H9 (cell line): ENCODE measurements around the gene BRINP2. TPM values are rescaled to one million over a fixed set of nuclear protein-coding genes. Genes with fewer than 3 reads are reported as not detected.

ENCODE experiments used
- DNase-seq: peaks from one replicate; pipeline ENCODE4 v3.0.0-alpha.2; 2017
- H2AFZ ChIP-seq: one replicate; pipeline ENCODE4 v1.6.1; 2013; ENCODE audit warnings: mild to moderate bottlenecking, low read length, control low read depth, moderate library complexity
- H2AK5ac ChIP-seq: 2 replicates; pipeline ENCODE4 v1.6.1; 2013; ENCODE audit warnings: low read length, control low read depth, mixed read lengths; ENCODE audit not compliant: insufficient read length
- H2BK120ac ChIP-seq: one replicate; pipeline ENCODE4 v1.6.1; 2013; ENCODE audit warnings: low read depth, mild to moderate bottlenecking, low read length, control low read depth, inconsistent platforms; ENCODE audit not compliant: poor library complexity, severe bottlenecking
- H2BK12ac ChIP-seq: 2 replicates; pipeline ENCODE4 v1.6.1; 2013; ENCODE audit warnings: low read length, control low read depth, mixed read lengths, low read depth; ENCODE audit not compliant: insufficient read length
- H2BK15ac ChIP-seq: 2 replicates; pipeline ENCODE4 v1.6.1; 2013; ENCODE audit warnings: low read depth, low read length, control low read depth
- H2BK20ac ChIP-seq: one replicate; pipeline ENCODE4 v1.6.1; 2013; ENCODE audit warnings: low read depth, mild to moderate bottlenecking, low read length, control low read depth, inconsistent platforms; ENCODE audit not compliant: poor library complexity, severe bottlenecking
- H2BK5ac ChIP-seq: 2 replicates; pipeline ENCODE4 v1.6.1; 2013; ENCODE audit warnings: low read length, control low read depth, mixed read lengths; ENCODE audit not compliant: insufficient read length
- H3K14ac ChIP-seq: 2 replicates; pipeline ENCODE4 v1.6.1; 2013; ENCODE audit warnings: low read length, control low read depth; ENCODE audit not compliant: insufficient read depth
- H3K18ac ChIP-seq: 2 replicates; pipeline ENCODE4 v1.6.1; 2013; ENCODE audit warnings: low read depth, mild to moderate bottlenecking, mixed read lengths, low read length, control low read depth; ENCODE audit not compliant: insufficient read length
- H3K23ac ChIP-seq: 2 replicates; pipeline ENCODE4 v1.6.1; 2013; ENCODE audit warnings: low read length, control low read depth, mixed read lengths, low read depth; ENCODE audit not compliant: insufficient read length
- H3K23me2 ChIP-seq: 2 replicates; pipeline ENCODE4 v1.6.1; 2013; ENCODE audit warnings: low read depth, mild to moderate bottlenecking, mixed read lengths, low read length, control low read depth; ENCODE audit not compliant: insufficient read length, poor library complexity, severe bottlenecking
- H3K27ac ChIP-seq: 2 replicates; pipeline ENCODE4 v1.5.1; 2013; ENCODE audit warnings: low read length, control low read depth, mixed read lengths, low read depth; ENCODE audit not compliant: insufficient read length
- H3K27me3 ChIP-seq: 2 replicates; pipeline ENCODE4 v1.6.1; 2013; ENCODE audit warnings: low read length, control low read depth, inconsistent platforms; ENCODE audit not compliant: insufficient read depth
- H3K4ac ChIP-seq: 2 replicates; pipeline ENCODE4 v1.6.1; 2013; ENCODE audit warnings: low read depth, mild to moderate bottlenecking, control low read depth, inconsistent platforms, low read length, moderate library complexity
- H3K4me1 ChIP-seq: 2 replicates; pipeline ENCODE4 v1.6.1; 2013; ENCODE audit warnings: low read length, control low read depth, inconsistent platforms; ENCODE audit not compliant: insufficient read depth
- H3K4me2 ChIP-seq: 2 replicates; pipeline ENCODE4 v1.6.1; 2013; ENCODE audit warnings: low read length, control low read depth, mixed read lengths; ENCODE audit not compliant: insufficient read length, insufficient read depth
- H3K56ac ChIP-seq: 2 replicates; pipeline ENCODE4 v1.6.1; 2013; ENCODE audit warnings: low read depth, mild to moderate bottlenecking, mixed read lengths, low read length, control low read depth; ENCODE audit not compliant: insufficient read length
- H3K79me1 ChIP-seq: 2 replicates; pipeline ENCODE4 v1.6.1; 2013; ENCODE audit warnings: low read depth, mild to moderate bottlenecking, moderate library complexity, low read length, control low read depth, inconsistent platforms; ENCODE audit not compliant: insufficient read depth, poor library complexity, severe bottlenecking
- H3K79me2 ChIP-seq: 2 replicates; pipeline ENCODE4 v1.6.1; 2013; ENCODE audit warnings: low read length, control low read depth, inconsistent platforms; ENCODE audit not compliant: insufficient read depth
- H3K9ac ChIP-seq: 2 replicates; pipeline ENCODE4 v1.6.1; 2013; ENCODE audit warnings: low read length, control low read depth, mixed read lengths; ENCODE audit not compliant: insufficient read length; ENCODE audit errors: extremely low read depth
- H3K9me3 ChIP-seq: one replicate; pipeline ENCODE4 v1.6.1; 2013; ENCODE audit warnings: low read depth, low read length, inconsistent platforms; ENCODE audit not compliant: control insufficient read depth
- H3T11ph ChIP-seq: one replicate; pipeline ENCODE4 v1.6.1; 2013; ENCODE audit warnings: mild to moderate bottlenecking, low read length, control low read depth, inconsistent platforms
- H4K20me1 ChIP-seq: one replicate; pipeline ENCODE4 v1.6.1; 2013; ENCODE audit not compliant: control insufficient read depth, insufficient read length, insufficient read depth
- H4K5ac ChIP-seq: 2 replicates; pipeline ENCODE4 v1.6.1; 2013; ENCODE audit warnings: low read depth, mild to moderate bottlenecking, mixed read lengths, low read length, control low read depth; ENCODE audit not compliant: insufficient read length
- H4K8ac ChIP-seq: replicated peaks from 2 replicates; pipeline ENCODE4 v1.6.1; 2013; ENCODE audit warnings: low read length, control low read depth, mixed read lengths, low read depth; ENCODE audit not compliant: insufficient read length
- H4K91ac ChIP-seq: 2 replicates; pipeline ENCODE4 v1.6.1; 2013; ENCODE audit warnings: low read depth, mild to moderate bottlenecking, moderate library complexity, mixed read lengths, low read length, control low read depth; ENCODE audit not compliant: insufficient read length
- H3K27ac Mint-ChIP-seq, 3 experiments: 2 replicates in 2 of 3; 3 replicates in 1 of 3; pipeline ENCODE4 v1.8.0; 2020 to 2021; ENCODE audit warnings: mixed read lengths in 3 of 3, mild to moderate bottlenecking in 1 of 3, moderate library complexity in 1 of 3
- H3K27me3 Mint-ChIP-seq: 2 replicates; pipeline ENCODE4 v1.8.0; 2021; ENCODE audit warnings: low read depth, mild to moderate bottlenecking, moderate library complexity, mixed read lengths
- H3K36me3 Mint-ChIP-seq, 3 experiments: 2 replicates in 2 of 3; 3 replicates in 1 of 3; pipeline ENCODE4 v1.8.0; 2020 to 2021; ENCODE audit warnings: low read depth in 3 of 3, mixed read lengths in 3 of 3; ENCODE audit not compliant: insufficient read depth in 1 of 3
- H3K4me1 Mint-ChIP-seq, 2 experiments: 2 replicates each; pipeline ENCODE4 v1.8.0; 2020; ENCODE audit warnings: mixed read lengths in 2 of 2
- H3K4me3 Mint-ChIP-seq, 2 experiments: 2 replicates in 1 of 2; 3 replicates in 1 of 2; pipeline ENCODE4 v1.8.0; 2020 to 2021; ENCODE audit warnings: mild to moderate bottlenecking in 2 of 2, mixed read lengths in 2 of 2, moderate library complexity in 1 of 2
- H3K9me3 Mint-ChIP-seq, 2 experiments: 2 replicates in 1 of 2; 3 replicates in 1 of 2; pipeline ENCODE4 v1.8.0; 2020; ENCODE audit warnings: mild to moderate bottlenecking in 2 of 2, mixed read lengths in 2 of 2, moderate library complexity in 1 of 2
- CTCF ChIP-seq: fragments of 200-600 bp; sonication (generic); conservative IDR thresholded peaks from 3 replicates; pipeline ENCODE4 v1.8.0; 2021; ENCODE audit warnings: antibody characterized with exemption, mild to moderate bottlenecking
- WGBS: extraction: QIAGEN DNeasy Blood & Tissue Kit; methylation state at CpG from one replicate; pipeline ENCODE4 v1.1.7; 2013; ENCODE audit warnings: missing lambda C conversion rate, low lambda C conversion rate, mixed read lengths; ENCODE audit not compliant: insufficient read length; ENCODE audit errors: extremely low coverage; 5-methylcytosine and 5-hydroxymethylcytosine counted together
- total RNA-seq: library from RNA; stranded (reverse); gene quantifications from 2 replicates; pipeline ENCODE4 v1.2.1, GENCODE V29; 2021

The BRINP2 gene
- total RNA-seq, 1 experiment from 2014 or later, result not detected

- no peak overlapping the region for H2AK5ac ChIP-seq
- no CpG with 5 or more reads among the region's 10 CpGs for WGBS
- peak; percentile 46 for DNase-seq
These were observed 108.0 kb downstream of the BRINP2 start for GRCh38 chr1:177278626-177279390.

More at GRCh38 chr1:177278626-177279390, 108.0 kb downstream of the BRINP2 start:
- H3K27me3 Mint-ChIP-seq, result peaks cover 12% of the 10 kb centered on the region
- Histone ChIP-seq H2BK15ac (no peak overlapping the region), H3K56ac (no peak overlapping the region), H3K4ac (no peak overlapping the region), H4K8ac (no peak overlapping the region), H2BK120ac (no peak overlapping the region), H4K20me1 (no peaks in the 10 kb centered on the region), H3K18ac (no peak overlapping the region), H3K79me1 (no peaks in the 10 kb centered on the region), H3T11ph (no peak overlapping the region), H2BK12ac (no peak overlapping the region), H3K79me2 (no peaks in the 10 kb centered on the region), H3K27me3 (no peaks in the 10 kb centered on the region), H2BK5ac (no peak overlapping the region), H4K91ac (no peak overlapping the region), H2AFZ (no peak overlapping the region), H4K5ac (no peak overlapping the region), H3K27ac (no peak overlapping the region), H3K4me1 (no peaks in the 10 kb centered on the region), H3K4me2 (no peak overlapping the region), H3K9me3 (no peaks in the 10 kb centered on the region), H3K23me2 (no peaks in the 10 kb centered on the region), H3K9ac (no peak overlapping the region), H3K14ac (no peak overlapping the region), H3K23ac (no peak overlapping the region), H2BK20ac (no peak overlapping the region)
- H3K4me3 Mint-ChIP-seq, result no peak overlapping the region
- no peak for TF ChIP-seq CTCF
- H3K27ac Mint-ChIP-seq, result no peak overlapping the region
- H3K36me3 Mint-ChIP-seq, result no peaks in the 10 kb centered on the region
- H3K4me1 Mint-ChIP-seq, result peaks cover 8 to 15% of the 10 kb centered on the region in 2 experiments
- H3K9me3 Mint-ChIP-seq, result no peaks in the 10 kb centered on the region
